SKM-1 treated with dmso at 0.1 percent for 144 hours (cell line): ENCODE measurements around the gene TBXAS1.
"Not testable (repeated sequence)": the region's sequence is repeated elsewhere in the genome, so short reads cannot be mapped to it uniquely, and the experiment has no call there.

Experiments
- DNase-seq: peaks from one replicate; lab custom pipeline; 2025; ENCODE audit not compliant: unreplicated experiment; lab: John Stamatoyannopoulos, UW

The TBXAS1 gene

GRCh38 chr7:139913021-139913844 lies 84.2 kb downstream of the TBXAS1 start:
- DNase-seq = no peak

- no peak for DNase-seq
These were observed 84.7 kb downstream of the TBXAS1 start for GRCh38 chr7:139913845-139914135.

- no peak for DNase-seq
These were observed 85.5 kb downstream of the TBXAS1 start for GRCh38 chr7:139914306-139915267.

GRCh38 chr7:139915268-139915863 lies 86.3 kb downstream of the TBXAS1 start:
- no peak for DNase-seq

- DNase-seq = peak; percentile 68
These were observed 87.0 kb downstream of the TBXAS1 start for GRCh38 chr7:139915864-139916716.

GRCh38 chr7:139916717-139917395 lies 87.8 kb downstream of the TBXAS1 start:
- no peak for DNase-seq

GRCh38 chr7:139917851-139918250 lies 88.8 kb downstream of the TBXAS1 start:
- DNase-seq = no peak

GRCh38 chr7:139918480-139918879 lies 89.4 kb downstream of the TBXAS1 start:
- no peak for DNase-seq

- DNase-seq = no peak
These were observed 94.0 kb downstream of the TBXAS1 start for GRCh38 chr7:139923090-139923489.

- no peak for DNase-seq
These were observed 95.4 kb downstream of the TBXAS1 start for GRCh38 chr7:139924461-139924860.

- DNase-seq = not testable (repeated sequence)
These were observed 100.2 kb downstream of the TBXAS1 start for GRCh38 chr7:139929221-139929620.

- no peak for DNase-seq
These were observed 101.4 kb downstream of the TBXAS1 start for GRCh38 chr7:139930286-139930965.

GRCh38 chr7:139931190-139931934 lies 102.3 kb downstream of the TBXAS1 start:
- no peak for DNase-seq

- no peak for DNase-seq
These were observed 103.5 kb downstream of the TBXAS1 start for GRCh38 chr7:139932531-139932930.

- peak; percentile 52 for DNase-seq
These were observed 107.8 kb downstream of the TBXAS1 start for GRCh38 chr7:139936760-139937310.

GRCh38 chr7:139937715-139938114 lies 108.7 kb downstream of the TBXAS1 start:
- DNase-seq = peak; percentile 74

GRCh38 chr7:139940866-139941265 lies 111.8 kb downstream of the TBXAS1 start:
- DNase-seq = no peak

- no peak for DNase-seq
These were observed 112.4 kb downstream of the TBXAS1 start for GRCh38 chr7:139941421-139941820.

GRCh38 chr7:139941866-139942265 lies 112.8 kb downstream of the TBXAS1 start:
- no peak for DNase-seq
